ENCODE data around the gene FAM120B.
A peak's percentile ranks its signal among the peaks of the same experiment; 100 is the strongest.

The FAM120B gene

GRCh38 chr6:170296423-170296745 lies 10.2 kb upstream of the FAM120B start:
- H3K4me3 ChIP-seq (ENCODE audit: low read depth, low read length) = no peak overlapping the region
- no peak for TF ChIP-seq CTCF (conservative IDR thresholded peaks at IDR 0.05; ENCODE audit: low read depth, low read length)

GRCh38 chr6:170296746-170297575 lies 9.6 kb upstream of the FAM120B start:
- no peak overlapping the region for H3K4me3 ChIP-seq (ENCODE audit: low read depth, low read length)
- no peak for TF ChIP-seq CTCF (conservative IDR thresholded peaks at IDR 0.05; ENCODE audit: low read depth, low read length)
- DNase-seq (ENCODE audit: low read depth) = no peak

More at GRCh38 chr6:170296423-170296745, 10.2 kb upstream of the FAM120B start:
- DNase-seq (ENCODE audit: low read depth) = no peak

GRCh38 chr6:170297576-170298330 lies 8.8 kb upstream of the FAM120B start:
- DNase-seq (ENCODE audit: low read depth) = no peak
- TF ChIP-seq CTCF (conservative IDR thresholded peaks at IDR 0.05; ENCODE audit: low read depth, low read length) = no peak
- H3K4me3 ChIP-seq (ENCODE audit: low read depth, low read length) = no peak overlapping the region

GRCh38 chr6:170298688-170299087 lies 7.9 kb upstream of the FAM120B start:
- TF ChIP-seq CTCF (conservative IDR thresholded peaks at IDR 0.05; ENCODE audit: low read depth, low read length) = no peak
- no peak overlapping the region for H3K4me3 ChIP-seq (ENCODE audit: low read depth, low read length)
- no peak for DNase-seq (ENCODE audit: low read depth)

- no peak overlapping the region for H3K4me3 ChIP-seq (ENCODE audit: low read depth, low read length)
- TF ChIP-seq CTCF (conservative IDR thresholded peaks at IDR 0.05; ENCODE audit: low read depth, low read length) = no peak
- no peak for DNase-seq (ENCODE audit: low read depth)
Measured at GRCh38 chr6:170301184-170301583, 5.4 kb upstream of the FAM120B start.

GRCh38 chr6:170305805-170306323 lies 694 bp upstream of the FAM120B start:
- H3K4me3 ChIP-seq (ENCODE audit: low read depth, low read length) = peak overlapping the region; percentile 100
- DNase-seq (ENCODE audit: low read depth) = no peak
- no peak for TF ChIP-seq CTCF (conservative IDR thresholded peaks at IDR 0.05; ENCODE audit: low read depth, low read length)
